ENCODE measurements around the gene ZNF556. TPM values are rescaled to one million over a fixed set of nuclear protein-coding genes. Genes with fewer than 3 reads are reported as not detected.

ZNF556 gene
- under 1 TPM in 1 of 2 donors, not detected in 1; 0.10 TPM for total RNA-seq

GRCh38 chr19:2867025-2867991 is at the start of gene ZNF556:
Gene ZNF556, plus strand, starts transcription at chr19:2867335. Its CDS starts 87 bp downstream, at chr19:2867422.
- Mint-ChIP-seq H3K4me1 (ENCODE audit: low read depth) (peaks cover 6% of the 10 kb centered on the region), H3K27me3 (ENCODE audit: low read depth) (peaks cover 7% of the 10 kb centered on the region), H3K4me3 (no peak within 1 kb of the TSS), H3K9me3 (peaks cover 1 to 5% of the 10 kb centered on the region in 2 donors), H3K27ac (no peak within 1 kb of the TSS), H3K36me3 (ENCODE audit: insufficient read depth in 2 of 2) (peaks cover 0 to 2% of the 10 kb centered on the region in 2 donors)
- ATAC-seq (replicated peaks in 1 of 2) (no peak), DNase-seq (no peak)

- H3K27ac Mint-ChIP-seq = peak within 1 kb of the TSS; percentile 57
- DNase-seq (peak; percentile 98 to 99), ATAC-seq (replicated peaks in 1 of 2) (peak; percentile 94 to 95)
- H3K27me3 Mint-ChIP-seq (ENCODE audit: low read depth) = no peaks in the 10 kb centered on the region
- H3K4me3 Mint-ChIP-seq = peak within 1 kb of the TSS; percentile 86 to 87
- peaks cover 1 to 4% of the 10 kb centered on the region in 2 donors for H3K9me3 Mint-ChIP-seq
- H3K4me1 Mint-ChIP-seq (ENCODE audit: low read depth) = peaks cover 20% of the 10 kb centered on the region
- H3K36me3 Mint-ChIP-seq (ENCODE audit: insufficient read depth in 2 of 2) = peaks cover 0 to 2% of the 10 kb centered on the region in 2 donors
These were observed 47.5 kb upstream of the ZNF556 start, which contains the start of gene ZNF554 for GRCh38 chr19:2819540-2820111. Gene ZNF554, plus strand, starts transcription at chr19:2819868. Its CDS starts 204 bp downstream, at chr19:2820072.

- Mint-ChIP-seq H3K27ac (no peak overlapping the region), H3K36me3 (ENCODE audit: insufficient read depth in 2 of 2) (peaks cover 0 to 2% of the 10 kb centered on the region in 2 donors), H3K4me1 (ENCODE audit: low read depth) (peaks cover 20% of the 10 kb centered on the region), H3K27me3 (ENCODE audit: low read depth) (no peaks in the 10 kb centered on the region), H3K9me3 (peaks cover 1 to 4% of the 10 kb centered on the region in 2 donors), H3K4me3 (peak overlapping the region; percentile 86 to 87)
- DNase-seq (no peak), ATAC-seq (replicated peaks in 1 of 2) (peak; percentile 33 to 34)
These were observed 46.9 kb upstream of the ZNF556 start for GRCh38 chr19:2820112-2820702.

- DNase-seq (no peak), ATAC-seq (replicated peaks in 1 of 2) (no peak)
- H3K9me3 Mint-ChIP-seq = peaks cover 3 to 10% of the 10 kb centered on the region in 2 donors
- no peak overlapping the region for H3K4me3 Mint-ChIP-seq
- H3K4me1 Mint-ChIP-seq (ENCODE audit: low read depth) = peaks cover 15% of the 10 kb centered on the region
- no peak overlapping the region for H3K27ac Mint-ChIP-seq
- H3K27me3 Mint-ChIP-seq (ENCODE audit: low read depth) = no peaks in the 10 kb centered on the region
- H3K36me3 Mint-ChIP-seq (ENCODE audit: insufficient read depth in 2 of 2) = peaks cover 5 to 8% of the 10 kb centered on the region in 2 donors
These were observed 44.3 kb upstream of the ZNF556 start for GRCh38 chr19:2822846-2823245.

DNA sequence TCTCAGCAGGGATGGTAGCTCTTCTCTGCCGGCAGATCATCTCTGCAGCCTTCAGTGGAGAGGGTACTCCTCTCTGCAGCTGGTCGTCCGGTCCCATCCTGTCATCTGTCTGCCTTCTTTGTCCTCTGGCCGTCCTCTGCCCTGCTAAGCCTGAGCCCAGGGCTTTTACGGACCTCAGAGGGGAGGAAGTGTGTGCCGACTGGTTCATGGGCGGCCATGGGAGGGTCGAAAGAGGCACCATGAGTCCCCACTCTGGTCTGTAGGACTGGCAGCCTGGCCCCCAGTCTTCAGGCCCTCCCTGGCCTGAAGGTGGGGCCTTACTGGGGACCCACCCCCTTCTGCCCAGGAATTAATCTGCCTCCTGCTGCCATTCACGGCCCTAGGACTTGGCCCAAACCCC is 43.5 kb upstream of the ZNF556 start:
- H3K4me3 Mint-ChIP-seq = no peak overlapping the region
- ATAC-seq (replicated peaks in 1 of 2) (no peak), DNase-seq (no peak)
- H3K36me3 Mint-ChIP-seq (ENCODE audit: insufficient read depth in 2 of 2) = peaks cover 7 to 10% of the 10 kb centered on the region in 2 donors
- H3K4me1 Mint-ChIP-seq (ENCODE audit: low read depth) = peaks cover 13% of the 10 kb centered on the region
- H3K9me3 Mint-ChIP-seq = peaks cover 2 to 9% of the 10 kb centered on the region in 2 donors
- H3K27ac Mint-ChIP-seq = no peak overlapping the region
- no peaks in the 10 kb centered on the region for H3K27me3 Mint-ChIP-seq (ENCODE audit: low read depth)

DNA sequence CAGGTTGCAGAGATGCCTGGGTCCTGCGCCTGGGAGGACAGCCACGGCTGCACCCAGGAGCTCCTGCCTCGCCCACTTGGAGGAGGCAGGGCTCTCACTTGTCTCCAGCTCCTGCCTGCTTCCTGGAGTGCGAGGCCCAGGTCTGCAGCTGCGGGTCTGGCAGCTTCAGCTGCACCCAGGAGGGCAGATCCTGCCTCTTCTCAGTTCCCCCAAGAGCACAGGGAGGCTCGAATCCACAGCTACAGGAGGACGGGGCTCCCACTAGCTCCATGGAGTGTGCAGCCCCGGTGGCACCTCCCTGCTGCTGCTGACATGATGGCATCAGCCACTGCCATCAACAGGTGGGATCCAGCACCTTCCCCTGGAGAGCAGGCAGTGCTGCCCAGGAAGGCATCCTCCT is 43.0 kb upstream of the ZNF556 start:
- ATAC-seq (replicated peaks in 1 of 2) = no peak
- peaks cover 2 to 9% of the 10 kb centered on the region in 2 donors for H3K9me3 Mint-ChIP-seq
- H3K36me3 Mint-ChIP-seq (ENCODE audit: insufficient read depth in 2 of 2) = peaks cover 9 to 11% of the 10 kb centered on the region in 2 donors
- H3K27ac Mint-ChIP-seq = no peak overlapping the region
- peaks cover 11% of the 10 kb centered on the region for H3K4me1 Mint-ChIP-seq (ENCODE audit: low read depth)
- H3K4me3 Mint-ChIP-seq = no peak overlapping the region
- no peak for DNase-seq
- H3K27me3 Mint-ChIP-seq (ENCODE audit: low read depth) = no peaks in the 10 kb centered on the region

DNA sequence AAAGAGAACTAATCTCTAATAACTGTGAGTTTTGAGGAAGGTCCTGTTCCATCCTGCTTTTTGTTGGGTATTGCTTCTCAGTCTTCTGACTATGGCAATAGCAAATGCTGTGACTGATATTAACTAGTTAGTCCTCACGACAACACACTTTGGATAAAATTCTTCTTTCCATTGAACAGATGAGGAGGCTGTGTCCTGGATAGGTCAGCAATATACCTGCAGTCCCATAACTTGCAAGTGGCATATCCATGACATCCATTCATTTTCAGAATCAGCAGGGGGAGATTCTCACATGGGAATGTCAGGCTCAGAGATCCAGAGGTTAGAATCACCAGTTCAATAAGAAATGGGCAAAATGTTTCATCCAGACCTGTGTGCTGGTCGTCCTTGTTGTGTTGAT is 40.1 kb upstream of the ZNF556 start:
- Mint-ChIP-seq H3K27ac (no peak overlapping the region), H3K4me1 (ENCODE audit: low read depth) (no peaks in the 10 kb centered on the region), H3K27me3 (ENCODE audit: low read depth) (no peaks in the 10 kb centered on the region), H3K4me3 (no peak overlapping the region), H3K9me3 (peaks cover 3 to 9% of the 10 kb centered on the region in 2 donors), H3K36me3 (ENCODE audit: insufficient read depth in 2 of 2) (peaks cover 14 to 19% of the 10 kb centered on the region in 2 donors)
- no peak for DNase-seq
- no peak for ATAC-seq (replicated peaks in 1 of 2)

GRCh38 chr19:2827840-2828489 is 39.2 kb upstream of the ZNF556 start:
- peaks cover 9 to 15% of the 10 kb centered on the region in 2 donors for H3K9me3 Mint-ChIP-seq
- H3K27ac Mint-ChIP-seq = no peak overlapping the region
- no peaks in the 10 kb centered on the region for H3K4me1 Mint-ChIP-seq (ENCODE audit: low read depth)
- ATAC-seq (replicated peaks in 1 of 2) (no peak), DNase-seq (no peak)
- H3K36me3 Mint-ChIP-seq (ENCODE audit: insufficient read depth in 2 of 2) = peaks cover 20 to 28% of the 10 kb centered on the region in 2 donors
- H3K4me3 Mint-ChIP-seq = no peak overlapping the region
- no peaks in the 10 kb centered on the region for H3K27me3 Mint-ChIP-seq (ENCODE audit: low read depth)

- Mint-ChIP-seq H3K36me3 (ENCODE audit: insufficient read depth in 2 of 2) (peaks cover 40 to 53% of the 10 kb centered on the region in 2 donors), H3K4me3 (no peak overlapping the region)
These were observed 32.8 kb upstream of the ZNF556 start for GRCh38 chr19:2834294-2834871.

DNA sequence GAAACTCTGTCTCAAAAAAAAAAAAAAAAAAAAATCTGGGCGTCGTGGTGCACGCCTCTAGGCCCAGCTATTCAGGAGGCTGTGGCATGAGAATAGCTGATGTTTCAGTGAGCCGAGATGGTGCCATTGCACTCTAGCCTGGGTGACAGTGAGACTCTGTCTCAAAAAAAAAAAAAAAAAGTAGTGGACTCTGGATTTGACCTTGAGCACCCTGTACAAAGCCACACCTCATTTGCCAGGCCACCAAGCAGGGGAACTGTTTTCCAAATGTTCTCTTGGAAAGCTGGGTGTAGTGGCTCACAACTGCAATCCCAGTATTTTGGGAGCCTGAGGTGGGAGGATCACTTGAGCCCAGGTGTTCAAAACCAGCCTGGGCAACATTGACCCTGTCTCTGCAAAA is 29.7 kb upstream of the ZNF556 start:
- ATAC-seq (replicated peaks in 1 of 2) (no peak), DNase-seq (no peak)
- H3K27ac Mint-ChIP-seq = no peak overlapping the region
- peaks cover 4% of the 10 kb centered on the region for H3K4me1 Mint-ChIP-seq (ENCODE audit: low read depth)
- H3K4me3 Mint-ChIP-seq = no peak overlapping the region
- peaks cover 13 to 28% of the 10 kb centered on the region in 2 donors for H3K9me3 Mint-ChIP-seq
- peaks cover 35 to 41% of the 10 kb centered on the region in 2 donors for H3K36me3 Mint-ChIP-seq (ENCODE audit: insufficient read depth in 2 of 2)
- H3K27me3 Mint-ChIP-seq (ENCODE audit: low read depth) = no peaks in the 10 kb centered on the region

More at GRCh38 chr19:2834294-2834871, 32.8 kb upstream of the ZNF556 start:
- H3K27ac Mint-ChIP-seq = no peak overlapping the region
- no peaks in the 10 kb centered on the region for H3K27me3 Mint-ChIP-seq (ENCODE audit: low read depth)
- ATAC-seq (replicated peaks in 1 of 2) = no peak
- no peak for DNase-seq
- no peaks in the 10 kb centered on the region for H3K4me1 Mint-ChIP-seq (ENCODE audit: low read depth)
- H3K9me3 Mint-ChIP-seq = peaks cover 15 to 30% of the 10 kb centered on the region in 2 donors

DNA sequence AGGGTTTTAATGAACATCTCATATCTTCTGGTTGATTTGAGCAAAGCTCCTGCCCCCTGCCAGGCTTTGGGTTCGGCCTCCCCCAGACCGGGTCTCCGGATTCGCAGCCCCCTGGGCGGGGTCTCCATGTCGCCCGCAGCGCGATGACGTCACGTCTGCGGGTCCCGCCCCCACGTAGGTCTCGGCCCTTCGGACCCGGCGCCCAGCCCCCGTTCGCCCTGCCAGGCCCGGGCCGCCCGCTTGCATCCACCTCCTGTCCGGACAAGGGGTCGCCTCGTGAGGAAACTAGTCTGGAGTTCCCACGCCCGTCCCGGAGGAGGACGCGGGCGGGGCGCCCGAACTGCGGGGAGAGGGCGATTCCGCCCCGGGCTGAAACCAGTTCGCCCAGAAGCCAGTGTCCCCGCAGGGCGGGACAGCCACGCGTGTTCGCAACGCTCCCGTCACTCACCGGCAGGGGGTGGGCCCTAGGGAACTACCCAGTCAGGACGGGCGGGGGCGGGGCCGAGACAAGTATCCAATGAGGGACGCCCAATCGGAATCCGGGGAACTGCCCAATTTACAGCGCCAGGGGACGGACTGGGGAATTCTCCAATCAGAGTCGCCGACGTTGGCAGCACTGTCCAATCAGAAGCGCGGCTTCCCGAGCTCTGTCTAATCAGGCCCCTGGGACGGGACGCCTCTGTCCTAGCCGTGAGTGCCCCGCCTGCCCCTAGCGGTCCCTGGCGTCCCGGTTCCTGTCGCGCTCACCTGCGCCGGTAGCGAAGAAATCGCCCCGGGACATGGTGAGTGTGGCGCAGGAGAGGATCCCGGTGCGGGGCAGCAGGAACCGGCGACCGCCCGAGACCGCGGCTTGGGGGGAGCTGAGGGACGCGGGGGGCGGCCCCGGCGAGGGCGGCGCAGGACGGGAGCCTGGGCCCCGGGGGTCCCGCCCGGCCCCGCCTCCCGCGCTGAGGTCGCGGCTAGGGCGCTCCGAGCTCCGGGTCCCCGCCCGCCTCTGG is 26.0 kb upstream of the ZNF556 start, which contains the start of gene ZNF555:
Gene ZNF555 (plus strand): TSS at position 682 of the 998 bp plus-strand sequence. CDS start 98 bp downstream, at position 780.
- peak within 1 kb of the TSS; percentile 94 to 97 for H3K4me3 Mint-ChIP-seq
- DNase-seq = peak; percentile 97 to 98
- H3K36me3 Mint-ChIP-seq (ENCODE audit: insufficient read depth in 2 of 2) = peaks cover 11 to 19% of the 10 kb centered on the region in 2 donors
- H3K27me3 Mint-ChIP-seq (ENCODE audit: low read depth) = no peaks in the 10 kb centered on the region
- H3K4me1 Mint-ChIP-seq (ENCODE audit: low read depth) = peaks cover 13% of the 10 kb centered on the region
- peak within 1 kb of the TSS; percentile 86 for H3K27ac Mint-ChIP-seq
- peak; percentile 99 for ATAC-seq (replicated peaks in 1 of 2)
- H3K9me3 Mint-ChIP-seq = peaks cover 5 to 15% of the 10 kb centered on the region in 2 donors

Data from activated T-cell treated with anti-CD3 and anti-CD28 coated beads, Interleukin-2, amount 50 U/mL, for 72 hours (primary cell).